Measurements from ENCODE around the gene CYB5D1.
A peak's percentile ranks its signal among the peaks of the same experiment; 100 is the strongest.

The CYB5D1 gene

DNA sequence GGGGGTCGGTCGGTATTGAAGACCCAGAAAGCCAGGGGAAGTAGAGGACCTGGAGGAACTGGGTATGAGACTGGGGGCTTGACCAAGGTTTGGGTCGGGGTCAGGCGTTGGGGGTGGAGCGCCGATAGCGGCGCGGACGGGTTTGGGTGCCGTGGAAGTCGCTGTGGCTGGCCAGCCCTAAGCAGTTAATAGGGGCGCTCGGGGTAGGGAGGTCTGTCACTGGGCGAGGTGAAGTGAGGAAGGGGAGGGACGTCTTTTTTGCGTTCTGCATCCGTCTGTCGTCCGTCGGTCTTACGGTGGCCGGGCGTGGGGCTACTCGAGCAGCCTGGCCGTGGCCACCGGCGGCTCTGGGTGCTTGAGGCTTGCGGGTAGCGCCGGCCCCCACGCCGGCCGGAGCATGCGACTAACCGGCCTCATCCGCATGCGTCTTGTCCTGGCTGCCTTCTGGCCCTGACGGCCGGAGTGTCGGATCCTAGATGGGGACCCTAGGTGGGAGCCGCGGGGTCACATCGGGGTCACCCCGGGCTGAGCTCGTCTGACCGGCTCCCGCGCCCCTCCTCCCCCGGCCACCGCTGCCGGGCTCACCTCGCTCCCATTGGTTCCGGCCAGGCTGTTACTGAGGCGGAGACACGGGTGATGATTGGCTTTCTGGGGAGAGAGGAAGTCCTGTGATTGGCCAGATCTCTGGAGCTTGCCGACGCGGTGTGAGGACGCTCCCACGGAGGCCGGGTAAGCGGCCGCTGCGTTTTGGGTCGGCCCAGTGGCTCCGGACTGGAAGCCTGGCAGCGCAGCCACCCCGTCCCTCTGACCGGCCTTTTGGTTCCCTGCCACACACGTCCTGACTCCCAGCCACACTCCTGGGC is 13.3 kb upstream of the CYB5D1 start:
- DNase-seq (ENCODE audit: low spot score) = peak; percentile 94

DNA sequence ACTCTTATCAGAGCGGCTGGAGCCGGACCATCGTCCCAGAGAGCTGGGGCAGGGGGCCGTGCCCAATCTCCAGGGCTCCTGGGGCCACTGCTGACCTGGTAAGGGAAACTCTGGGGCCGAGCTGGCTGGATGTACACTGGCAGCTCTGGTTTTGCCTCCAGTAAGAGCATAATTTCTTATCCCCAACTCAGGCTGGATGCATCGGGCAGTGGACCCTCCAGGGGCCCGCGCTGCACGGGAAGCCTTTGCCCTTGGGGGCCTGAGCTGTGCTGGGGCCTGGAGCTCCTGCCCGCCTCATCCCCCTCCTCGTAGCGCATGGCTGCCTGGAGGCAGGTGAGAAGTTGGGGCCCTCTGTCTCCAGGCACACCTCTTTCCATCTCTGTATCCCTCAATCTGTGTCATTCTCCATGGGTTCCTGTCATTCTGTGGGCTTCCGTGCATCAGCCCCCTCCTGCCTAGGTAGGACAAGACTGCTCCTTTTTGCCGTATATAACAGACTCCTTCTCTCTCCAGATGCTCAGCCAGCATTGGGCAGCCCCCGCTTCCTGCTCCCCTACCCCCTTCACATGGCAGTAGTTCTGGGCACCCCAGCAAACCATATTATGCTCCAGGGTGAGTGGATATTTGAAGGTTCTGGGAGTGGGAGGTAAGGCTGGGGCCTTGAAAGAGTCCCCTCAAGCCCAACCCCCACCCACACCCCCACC is 12.3 kb upstream of the CYB5D1 start:
- DNase-seq (ENCODE audit: low spot score) = no peak

DNA sequence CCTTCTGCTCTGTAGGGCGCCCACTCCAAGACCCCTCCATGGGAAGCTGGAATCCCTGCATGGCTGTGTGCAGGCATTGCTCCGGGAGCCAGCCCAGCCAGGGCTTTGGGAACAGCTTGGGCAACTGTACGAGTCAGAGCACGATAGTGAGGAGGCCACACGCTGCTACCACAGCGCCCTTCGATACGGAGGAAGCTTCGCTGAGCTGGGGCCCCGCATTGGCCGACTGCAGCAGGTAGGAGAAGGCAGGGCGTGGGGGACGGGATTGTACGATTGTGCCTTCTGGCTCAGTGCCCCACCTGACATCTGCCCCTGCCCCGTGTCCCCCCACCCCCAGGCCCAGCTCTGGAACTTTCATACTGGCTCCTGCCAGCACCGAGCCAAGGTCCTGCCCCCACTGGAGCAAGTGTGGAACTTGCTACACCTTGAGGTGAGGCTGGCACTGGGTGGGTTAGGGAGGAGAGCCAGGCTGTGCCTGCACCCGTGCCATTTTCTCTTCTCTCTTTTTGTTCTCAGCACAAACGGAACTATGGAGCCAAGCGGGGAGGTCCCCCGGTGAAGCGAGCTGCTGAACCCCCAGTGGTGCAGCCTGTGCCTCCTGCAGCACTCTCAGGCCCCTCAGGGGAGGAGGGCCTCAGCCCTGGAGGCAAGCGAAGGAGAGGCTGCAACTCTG is 11.6 kb upstream of the CYB5D1 start:
- no peak for DNase-seq (ENCODE audit: low spot score)

DNA sequence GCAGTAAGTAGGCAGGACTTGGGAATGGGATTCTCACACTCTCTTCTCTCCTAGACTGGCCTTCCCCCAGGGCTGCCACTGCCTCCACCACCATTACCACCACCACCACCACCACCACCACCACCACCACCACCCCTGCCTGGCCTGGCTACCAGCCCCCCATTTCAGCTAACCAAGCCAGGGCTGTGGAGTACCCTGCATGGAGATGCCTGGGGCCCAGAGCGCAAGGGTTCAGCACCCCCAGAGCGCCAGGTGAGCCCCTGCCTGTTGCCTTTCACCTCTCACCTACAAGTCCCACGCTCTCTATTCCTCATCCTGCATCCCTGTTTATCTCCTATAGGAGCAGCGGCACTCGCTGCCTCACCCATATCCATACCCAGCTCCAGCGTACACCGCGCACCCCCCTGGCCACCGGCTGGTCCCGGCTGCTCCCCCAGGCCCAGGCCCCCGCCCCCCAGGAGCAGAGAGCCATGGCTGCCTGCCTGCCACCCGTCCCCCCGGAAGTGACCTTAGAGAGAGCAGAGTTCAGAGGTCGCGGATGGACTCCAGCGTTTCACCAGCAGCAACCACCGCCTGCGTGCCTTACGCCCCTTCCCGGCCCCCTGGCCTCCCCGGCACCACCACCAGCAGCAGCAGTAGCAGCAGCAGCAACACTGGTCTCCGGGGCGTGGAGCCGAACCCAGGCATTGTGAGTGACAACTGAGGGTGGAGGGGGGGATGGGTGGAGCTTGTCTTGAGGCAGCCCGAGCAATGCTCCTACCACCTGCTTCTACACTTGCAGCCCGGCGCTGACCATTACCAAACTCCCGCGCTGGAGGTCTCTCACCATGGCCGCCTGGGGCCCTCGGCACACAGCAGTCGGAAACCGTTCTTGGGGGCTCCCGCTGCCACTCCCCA is 10.8 kb upstream of the CYB5D1 start:
- no peak for DNase-seq (ENCODE audit: low spot score)

DNA sequence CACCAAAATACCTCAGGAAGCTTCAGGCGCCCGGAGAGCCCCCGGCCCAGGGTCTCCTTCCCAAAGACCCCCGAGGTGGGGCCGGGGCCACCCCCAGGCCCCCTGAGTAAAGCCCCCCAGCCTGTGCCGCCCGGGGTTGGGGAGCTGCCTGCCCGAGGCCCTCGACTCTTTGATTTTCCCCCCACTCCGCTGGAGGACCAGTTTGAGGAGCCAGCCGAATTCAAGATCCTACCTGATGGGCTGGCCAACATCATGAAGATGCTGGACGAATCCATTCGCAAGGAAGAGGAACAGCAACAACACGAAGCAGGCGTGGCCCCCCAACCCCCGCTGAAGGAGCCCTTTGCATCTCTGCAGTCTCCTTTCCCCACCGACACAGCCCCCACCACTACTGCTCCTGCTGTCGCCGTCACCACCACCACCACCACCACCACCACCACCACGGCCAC is 9.6 kb upstream of the CYB5D1 start:
- no peak for DNase-seq (ENCODE audit: low spot score)

DNA sequence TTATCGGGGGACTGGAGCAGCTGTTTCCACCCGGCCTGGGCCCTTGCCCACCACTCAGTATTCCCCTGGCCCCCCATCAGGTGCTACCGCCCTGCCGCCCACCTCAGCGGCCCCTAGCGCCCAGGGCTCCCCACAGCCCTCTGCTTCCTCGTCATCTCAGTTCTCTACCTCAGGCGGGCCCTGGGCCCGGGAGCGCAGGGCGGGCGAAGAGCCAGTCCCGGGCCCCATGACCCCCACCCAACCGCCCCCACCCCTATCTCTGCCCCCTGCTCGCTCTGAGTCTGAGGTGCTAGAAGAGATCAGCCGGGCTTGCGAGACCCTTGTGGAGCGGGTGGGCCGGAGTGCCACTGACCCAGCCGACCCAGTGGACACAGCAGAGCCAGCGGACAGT is 9.1 kb upstream of the CYB5D1 start:
- DNase-seq (ENCODE audit: low spot score) = no peak

DNA sequence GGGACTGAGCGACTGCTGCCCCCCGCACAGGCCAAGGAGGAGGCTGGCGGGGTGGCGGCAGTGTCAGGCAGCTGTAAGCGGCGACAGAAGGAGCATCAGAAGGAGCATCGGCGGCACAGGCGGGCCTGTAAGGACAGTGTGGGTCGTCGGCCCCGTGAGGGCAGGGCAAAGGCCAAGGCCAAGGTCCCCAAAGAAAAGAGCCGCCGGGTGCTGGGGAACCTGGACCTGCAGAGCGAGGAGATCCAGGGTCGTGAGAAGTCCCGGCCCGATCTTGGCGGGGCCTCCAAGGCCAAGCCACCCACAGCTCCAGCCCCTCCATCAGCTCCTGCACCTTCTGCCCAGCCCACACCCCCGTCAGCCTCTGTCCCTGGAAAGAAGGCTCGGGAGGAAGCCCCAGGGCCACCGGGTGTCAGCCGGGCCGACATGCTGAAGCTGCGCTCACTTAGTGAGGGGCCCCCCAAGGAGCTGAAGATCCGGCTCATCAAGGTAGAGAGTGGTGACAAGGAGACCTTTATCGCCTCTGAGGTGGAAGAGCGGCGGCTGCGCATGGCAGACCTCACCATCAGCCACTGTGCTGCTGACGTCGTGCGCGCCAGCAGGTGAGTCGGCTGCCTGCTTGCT is 8.6 kb upstream of the CYB5D1 start:
- DNase-seq (ENCODE audit: low spot score) = no peak

DNA sequence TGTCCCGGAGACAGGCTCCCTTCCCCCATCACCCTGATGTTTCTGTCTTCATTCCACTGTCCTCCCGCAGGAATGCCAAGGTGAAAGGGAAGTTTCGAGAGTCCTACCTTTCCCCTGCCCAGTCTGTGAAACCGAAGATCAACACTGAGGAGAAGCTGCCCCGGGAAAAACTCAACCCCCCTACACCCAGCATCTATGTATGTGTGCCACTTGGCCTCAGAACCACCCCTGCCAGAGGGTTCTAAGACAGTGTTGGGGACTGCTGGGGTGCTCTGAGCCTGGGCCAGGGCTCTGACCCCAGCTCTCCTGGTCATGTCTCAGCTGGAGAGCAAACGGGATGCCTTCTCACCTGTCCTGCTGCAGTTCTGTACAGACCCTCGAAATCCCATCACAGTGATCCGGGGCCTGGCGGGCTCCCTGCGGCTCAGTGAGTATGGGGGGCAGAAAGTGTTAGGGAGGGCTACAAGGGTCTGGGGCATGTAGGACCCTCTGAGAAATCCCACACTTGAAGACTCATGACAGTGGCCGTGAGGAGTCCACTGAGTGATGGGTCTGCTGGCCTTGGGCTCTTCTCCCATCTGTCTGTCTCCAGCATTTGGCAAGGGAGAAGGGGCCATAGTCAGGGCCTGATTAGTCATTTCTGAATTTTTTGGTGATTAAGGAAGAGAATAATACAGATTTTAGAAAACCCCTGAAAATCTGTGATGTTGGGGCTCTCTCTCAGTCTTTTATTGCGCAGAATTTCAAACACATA is 7.9 kb upstream of the CYB5D1 start:
- no peak for DNase-seq (ENCODE audit: low spot score)

DNA sequence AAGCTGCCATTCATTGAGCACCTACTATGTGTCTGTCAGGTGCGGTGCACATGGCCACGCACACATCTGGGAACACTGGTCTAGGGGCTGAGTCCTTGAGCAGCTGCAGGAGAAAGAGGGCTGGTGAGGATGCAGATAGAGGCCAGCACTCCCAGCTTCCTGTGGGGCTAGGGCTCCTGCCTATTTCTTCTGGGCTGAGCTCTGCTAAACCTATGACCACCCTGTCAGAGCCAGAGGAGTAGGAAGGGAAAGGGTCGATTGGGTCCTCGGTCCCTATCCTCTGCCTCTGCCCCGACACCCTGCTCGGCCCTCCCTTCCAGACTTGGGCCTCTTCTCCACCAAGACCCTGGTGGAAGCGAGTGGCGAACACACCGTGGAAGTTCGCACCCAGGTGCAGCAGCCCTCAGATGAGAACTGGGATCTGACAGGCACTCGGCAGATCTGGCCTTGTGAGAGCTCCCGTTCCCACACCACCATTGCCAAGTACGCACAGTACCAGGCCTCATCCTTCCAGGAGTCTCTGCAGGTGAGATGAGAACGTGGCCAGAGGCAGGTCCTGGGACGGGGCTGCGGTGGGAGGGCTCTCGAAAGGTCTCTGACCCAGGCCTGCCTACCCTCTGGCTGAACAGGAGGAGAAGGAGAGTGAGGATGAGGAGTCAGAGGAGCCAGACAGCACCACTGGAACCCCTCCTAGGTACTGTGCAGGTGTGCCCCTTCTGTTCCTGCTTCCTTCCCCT is 6.9 kb upstream of the CYB5D1 start:
- no peak for DNase-seq (ENCODE audit: low spot score)

DNA sequence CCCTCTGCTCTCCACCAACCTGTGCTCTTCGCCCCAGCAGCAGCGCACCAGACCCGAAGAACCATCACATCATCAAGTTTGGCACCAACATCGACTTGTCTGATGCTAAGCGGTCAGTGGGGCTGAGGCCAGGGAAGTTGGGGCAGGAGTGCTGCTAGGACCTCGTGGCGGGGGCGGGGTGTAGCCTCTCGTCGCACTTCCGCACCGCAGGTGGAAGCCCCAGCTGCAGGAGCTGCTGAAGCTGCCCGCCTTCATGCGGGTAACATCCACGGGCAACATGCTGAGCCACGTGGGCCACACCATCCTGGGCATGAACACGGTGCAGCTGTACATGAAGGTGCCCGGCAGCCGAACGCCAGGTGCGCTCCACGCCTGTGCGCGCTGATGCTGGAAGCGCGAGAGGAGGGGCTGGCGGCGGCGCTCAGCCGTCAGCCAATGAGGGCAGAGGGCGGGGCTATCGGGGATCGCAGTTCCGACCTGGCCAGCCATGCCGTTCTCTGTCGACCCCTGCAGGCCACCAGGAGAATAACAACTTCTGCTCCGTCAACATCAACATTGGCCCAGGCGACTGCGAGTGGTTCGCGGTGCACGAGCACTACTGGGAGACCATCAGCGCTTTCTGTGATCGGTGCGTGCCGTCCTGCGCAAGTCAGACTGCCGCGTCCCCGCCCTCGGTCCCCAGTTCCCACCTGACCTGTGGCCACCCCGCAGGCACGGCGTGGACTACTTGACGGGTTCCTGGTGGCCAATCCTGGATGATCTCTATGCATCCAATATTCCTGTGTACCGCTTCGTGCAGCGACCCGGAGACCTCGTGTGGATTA is 6.2 kb upstream of the CYB5D1 start:
- DNase-seq (ENCODE audit: low spot score) = peak; percentile 93

DNA sequence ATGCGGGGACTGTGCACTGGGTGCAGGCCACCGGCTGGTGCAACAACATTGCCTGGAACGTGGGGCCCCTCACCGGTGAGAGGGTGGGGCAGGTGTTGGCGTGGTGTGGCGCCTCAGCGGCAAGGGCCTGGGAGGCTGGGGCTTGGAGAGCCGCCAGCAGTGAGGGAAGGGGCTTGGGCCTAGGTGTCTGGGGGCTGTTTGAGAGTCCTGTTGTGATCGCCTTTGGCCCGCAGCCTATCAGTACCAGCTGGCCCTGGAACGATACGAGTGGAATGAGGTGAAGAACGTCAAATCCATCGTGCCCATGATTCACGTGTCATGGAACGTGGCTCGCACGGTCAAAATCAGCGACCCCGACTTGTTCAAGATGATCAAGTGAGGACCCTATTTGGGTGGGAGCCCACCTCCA is 5.5 kb upstream of the CYB5D1 start:
- no peak for DNase-seq (ENCODE audit: low spot score)

DNA sequence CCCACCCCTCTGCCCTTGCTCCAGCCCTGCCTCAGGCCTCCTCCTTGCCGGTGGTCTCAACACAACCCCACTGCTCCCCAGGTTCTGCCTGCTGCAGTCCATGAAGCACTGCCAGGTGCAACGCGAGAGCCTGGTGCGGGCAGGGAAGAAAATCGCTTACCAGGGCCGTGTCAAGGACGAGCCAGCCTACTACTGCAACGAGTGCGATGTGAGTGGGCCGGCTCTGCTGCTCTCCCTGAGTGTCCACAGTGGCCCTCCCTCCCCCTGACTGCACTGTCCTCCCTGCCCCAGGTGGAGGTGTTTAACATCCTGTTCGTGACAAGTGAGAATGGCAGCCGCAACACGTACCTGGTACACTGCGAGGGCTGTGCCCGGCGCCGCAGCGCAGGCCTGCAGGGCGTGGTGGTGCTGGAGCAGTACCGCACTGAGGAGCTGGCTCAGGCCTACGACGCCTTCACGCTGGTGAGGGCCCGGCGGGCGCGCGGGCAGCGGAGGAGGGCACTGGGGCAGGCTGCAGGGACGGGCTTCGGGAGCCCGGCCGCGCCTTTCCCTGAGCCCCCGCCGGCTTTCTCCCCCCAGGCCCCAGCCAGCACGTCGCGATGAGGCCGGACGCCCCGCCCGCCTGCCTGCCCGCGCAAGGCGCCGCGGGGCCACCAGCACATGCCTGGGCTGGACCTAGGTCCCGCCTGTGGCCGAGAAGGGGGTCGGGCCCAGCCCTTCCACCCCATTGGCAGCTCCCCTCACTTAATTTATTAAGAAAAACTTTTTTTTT is 4.7 kb upstream of the CYB5D1 start:
- DNase-seq (ENCODE audit: low spot score) = no peak

DNA sequence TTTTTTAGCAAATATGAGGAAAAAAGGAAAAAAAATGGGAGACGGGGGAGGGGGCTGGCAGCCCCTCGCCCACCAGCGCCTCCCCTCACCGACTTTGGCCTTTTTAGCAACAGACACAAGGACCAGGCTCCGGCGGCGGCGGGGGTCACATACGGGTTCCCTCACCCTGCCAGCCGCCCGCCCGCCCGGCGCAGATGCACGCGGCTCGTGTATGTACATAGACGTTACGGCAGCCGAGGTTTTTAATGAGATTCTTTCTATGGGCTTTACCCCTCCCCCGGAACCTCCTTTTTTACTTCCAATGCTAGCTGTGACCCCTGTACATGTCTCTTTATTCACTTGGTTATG is 4.1 kb upstream of the CYB5D1 start:
- DNase-seq (ENCODE audit: low spot score) = no peak

DNA sequence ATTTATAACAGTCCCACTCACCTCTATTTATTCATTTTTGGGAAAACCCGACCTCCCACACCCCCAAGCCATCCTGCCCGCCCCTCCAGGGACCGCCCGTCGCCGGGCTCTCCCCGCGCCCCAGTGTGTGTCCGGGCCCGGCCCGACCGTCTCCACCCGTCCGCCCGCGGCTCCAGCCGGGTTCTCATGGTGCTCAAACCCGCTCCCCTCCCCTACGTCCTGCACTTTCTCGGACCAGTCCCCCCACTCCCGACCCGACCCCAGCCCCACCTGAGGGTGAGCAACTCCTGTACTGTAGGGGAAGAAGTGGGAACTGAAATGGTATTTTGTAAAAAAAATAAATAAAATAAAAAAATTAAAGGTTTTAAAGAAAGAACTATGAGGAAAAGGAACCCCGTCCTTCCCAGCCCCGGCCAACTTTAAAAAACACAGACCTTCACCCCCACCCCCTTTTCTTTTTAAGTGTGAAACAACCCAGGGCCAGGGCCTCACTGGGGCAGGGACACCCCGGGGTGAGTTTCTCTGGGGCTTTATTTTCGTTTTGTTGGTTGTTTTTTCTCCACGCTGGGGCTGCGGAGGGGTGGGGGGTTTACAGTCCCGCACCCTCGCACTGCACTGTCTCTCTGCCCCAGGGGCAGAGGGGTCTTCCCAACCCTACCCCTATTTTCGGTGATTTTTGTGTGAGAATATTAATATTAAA is 3.6 kb upstream of the CYB5D1 start:
- DNase-seq (ENCODE audit: low spot score) = no peak

DNA sequence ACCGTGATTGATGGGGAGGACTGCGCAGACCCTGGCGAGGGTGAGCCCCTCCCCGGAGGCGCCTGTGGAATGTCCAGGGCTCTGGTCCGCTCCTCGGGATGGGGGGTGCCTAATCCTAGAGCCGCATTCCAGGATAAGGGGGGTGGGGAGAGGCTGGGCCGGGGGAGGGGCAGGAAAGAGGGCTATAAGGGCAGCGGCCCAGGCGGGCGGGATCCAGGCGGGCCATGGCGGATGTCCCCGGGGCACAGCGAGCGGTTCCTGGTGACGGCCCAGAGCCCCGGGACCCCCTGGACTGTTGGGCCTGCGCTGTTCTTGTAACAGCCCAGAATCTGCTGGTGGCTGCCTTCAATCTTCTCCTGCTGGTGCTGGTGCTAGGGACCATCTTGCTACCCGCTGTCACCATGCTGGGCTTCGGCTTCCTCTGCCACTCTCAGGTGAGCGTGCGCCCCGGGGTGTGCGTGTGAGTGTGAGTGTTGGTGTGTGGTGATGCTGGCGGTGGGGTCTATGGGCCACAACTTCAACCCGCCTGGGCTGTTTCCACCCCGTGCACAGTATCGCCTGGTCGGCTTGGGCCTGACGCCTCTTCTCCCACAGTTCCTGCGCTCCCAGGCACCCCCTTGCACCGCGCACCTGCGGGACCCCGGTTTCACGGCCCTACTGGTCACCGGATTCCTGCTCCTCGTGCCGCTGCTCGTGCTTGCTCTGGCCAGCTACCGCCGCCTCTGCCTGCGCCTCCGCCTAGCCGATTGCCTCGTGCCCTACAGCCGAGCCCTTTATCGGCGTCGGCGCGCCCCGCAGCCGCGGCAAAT is 2.7 kb upstream of the CYB5D1 start, which contains the start of gene TMEM88:
TSS of gene TMEM88 (plus strand) at position 216 of the 809 bp plus-strand sequence. CDS start at position 225, 9 bp downstream.
- DNase-seq (ENCODE audit: low spot score) = no peak

DNA sequence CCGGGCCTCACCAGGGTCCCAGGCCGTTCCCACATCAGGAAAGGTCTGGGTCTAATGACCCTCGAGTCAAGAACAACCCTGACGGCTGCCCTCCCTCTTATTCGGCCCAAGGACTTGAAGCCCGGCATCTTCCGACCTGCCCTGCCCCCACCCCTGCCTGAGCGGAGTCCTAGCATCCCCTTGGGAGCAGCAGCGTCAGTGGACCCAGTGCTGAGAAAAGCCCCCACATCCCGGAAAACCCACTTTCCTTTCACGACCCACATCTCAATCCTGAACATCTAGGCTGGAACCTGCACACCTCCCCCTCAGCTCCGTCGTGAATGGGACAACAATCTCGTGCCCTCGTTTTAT is 2.2 kb upstream of the CYB5D1 start:
- no peak for DNase-seq (ENCODE audit: low spot score)

Data from activated CD4-positive, alpha-beta T cell treated with anti-CD3 and anti-CD28 coated beads, Interleukin-2, Interleukin-4, amounts not matched to agents 100 ng/mL and 50 ng/mL, durations not matched to agents 16 hours and 8 hours (primary cell).